GM08714 (cell line): ENCODE results near the gene NT5C.

Experiments
- H3K4me3 ChIP-seq: fragments of 200-500 bp; sonication (Bioruptor generic); 2 replicates; pipeline ENCODE4 v1.5.1; 2014; ENCODE audit warnings: mild to moderate bottlenecking, low read length, inconsistent platforms
- ZNF274 ChIP-seq: IDR thresholded peaks from 2 replicates; pipeline ENCODE4 v1.6.1; 2012; ENCODE audit warnings: mild to moderate bottlenecking, low read depth, low read length

NT5C gene

GRCh38 chr17:75113798-75114551 lies 17.6 kb downstream of the NT5C start:
- peak overlapping the region; percentile 49; the same call in 1 of the 2 replicates for H3K4me3 ChIP-seq

GRCh38 chr17:75111777-75112335 lies 19.7 kb downstream of the NT5C start:
- no peak overlapping the region for H3K4me3 ChIP-seq
- no peak for TF ChIP-seq ZNF274

More at GRCh38 chr17:75113798-75114551, 17.6 kb downstream of the NT5C start:
- no peak for TF ChIP-seq ZNF274

- no peak for TF ChIP-seq ZNF274
- H3K4me3 ChIP-seq = peak overlapping the region; percentile 70
These were observed 21.2 kb downstream of the NT5C start for GRCh38 chr17:75110234-75110937.

- peak within 1 kb of the TSS; percentile 70 for H3K4me3 ChIP-seq
- TF ChIP-seq ZNF274 = no peak
These were observed 21.9 kb downstream of the NT5C start, which contains the start of gene ARMC7 for GRCh38 chr17:75109407-75110233. TSS of gene ARMC7 (plus strand) at chr17:75109969. CDS start at chr17:75110289, 320 bp downstream.

- no peak for TF ChIP-seq ZNF274
- H3K4me3 ChIP-seq = peak overlapping the region; percentile 70; the same call in 1 of the 2 replicates
These were observed 22.5 kb downstream of the NT5C start for GRCh38 chr17:75109046-75109406.

- TF ChIP-seq ZNF274 = no peak
- no peak overlapping the region for H3K4me3 ChIP-seq
These were observed 23.3 kb downstream of the NT5C start for GRCh38 chr17:75108193-75108592.

GRCh38 chr17:75105126-75106080 lies 26.1 kb downstream of the NT5C start:
- TF ChIP-seq ZNF274 = no peak
- no peak overlapping the region for H3K4me3 ChIP-seq

- H3K4me3 ChIP-seq = no peak overlapping the region
- no peak for TF ChIP-seq ZNF274
These were observed 27.7 kb downstream of the NT5C start for GRCh38 chr17:75103601-75104554.

- no peak for TF ChIP-seq ZNF274
These were observed 29.1 kb downstream of the NT5C start for GRCh38 chr17:75102385-75102821.

GRCh38 chr17:75099881-75100595 lies 31.5 kb downstream of the NT5C start:
- TF ChIP-seq ZNF274 = no peak
- no peak overlapping the region for H3K4me3 ChIP-seq

More at GRCh38 chr17:75102385-75102821, 29.1 kb downstream of the NT5C start:
- no peak overlapping the region for H3K4me3 ChIP-seq

- no peak overlapping the region for H3K4me3 ChIP-seq
- no peak for TF ChIP-seq ZNF274
These were observed 32.7 kb downstream of the NT5C start for GRCh38 chr17:75098861-75099260.

GRCh38 chr17:75097865-75098264 lies 33.7 kb downstream of the NT5C start:
- H3K4me3 ChIP-seq = no peak overlapping the region
- TF ChIP-seq ZNF274 = no peak
